ENCODE measurements around the gene NFATC1.

The NFATC1 gene

DNA sequence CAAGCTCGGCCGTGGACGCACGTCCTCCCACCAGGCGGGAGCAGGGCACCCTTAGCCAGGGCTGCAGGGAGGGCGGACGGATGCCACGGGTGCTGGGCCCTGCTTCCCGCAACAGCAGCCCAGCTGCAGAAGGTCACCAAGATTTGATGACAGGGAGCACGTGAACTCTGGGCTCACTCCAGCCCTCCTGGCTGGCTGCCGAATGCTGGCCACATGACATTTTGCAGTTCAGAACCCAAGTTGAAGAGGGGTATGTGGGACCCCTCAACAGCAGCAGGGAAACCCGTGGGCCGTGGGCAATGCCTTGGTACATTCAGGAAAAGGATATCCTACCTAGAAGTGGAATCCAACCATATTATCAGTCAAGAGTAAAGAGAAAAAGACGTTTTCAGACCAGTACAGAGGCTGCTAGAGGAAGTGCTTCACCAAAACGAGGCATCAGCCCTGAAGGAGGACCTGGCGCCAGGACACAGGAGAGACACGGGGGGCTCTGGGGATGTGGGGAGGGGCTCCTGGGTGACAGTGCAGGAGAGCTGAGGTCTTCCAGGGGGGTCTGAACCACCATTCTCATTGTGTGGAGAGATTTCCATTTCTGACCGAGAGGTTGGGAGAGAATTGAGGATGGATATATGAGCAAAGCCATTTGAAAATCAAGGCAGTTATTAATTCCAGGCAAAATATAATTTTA, 176.5 kb downstream of the NFATC1 start:
- no peak for DNase-seq (ENCODE audit: low read depth in 2 of 2)

DNA sequence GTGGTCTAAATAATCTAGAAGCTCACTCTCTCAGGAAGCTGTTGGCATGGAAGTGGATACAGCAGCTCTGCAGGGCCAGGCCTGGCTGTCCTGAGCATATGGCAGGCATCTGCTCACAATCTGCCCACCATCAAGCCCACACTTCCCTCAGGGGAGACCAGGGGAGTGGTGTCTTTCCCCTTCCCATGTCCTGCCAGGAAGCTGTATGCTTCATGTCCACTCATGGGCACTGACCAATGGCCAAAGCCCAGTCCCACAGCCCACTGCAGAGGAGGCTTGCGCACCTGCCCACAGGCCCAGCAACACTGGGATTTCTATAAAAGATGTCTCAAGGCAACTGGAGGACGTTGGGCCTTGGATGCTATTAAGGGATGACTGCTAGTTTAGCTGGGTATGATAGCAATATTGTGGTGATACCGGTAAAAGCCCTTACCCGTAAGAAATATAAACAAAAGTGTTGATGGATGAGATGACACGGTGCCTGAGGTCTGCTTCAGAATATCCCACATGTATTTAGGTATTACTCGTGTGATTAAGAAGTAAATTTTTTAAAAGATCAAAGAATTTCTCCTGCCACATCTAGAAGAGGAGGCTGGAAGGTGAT, 177.2 kb downstream of the NFATC1 start:
- DNase-seq (ENCODE audit: low read depth in 2 of 2): no peak

- no peak for DNase-seq (ENCODE audit: low read depth in 2 of 2)
Measured at GRCh38 chr18:79573921-79574491, 178.3 kb downstream of the NFATC1 start.

DNA sequence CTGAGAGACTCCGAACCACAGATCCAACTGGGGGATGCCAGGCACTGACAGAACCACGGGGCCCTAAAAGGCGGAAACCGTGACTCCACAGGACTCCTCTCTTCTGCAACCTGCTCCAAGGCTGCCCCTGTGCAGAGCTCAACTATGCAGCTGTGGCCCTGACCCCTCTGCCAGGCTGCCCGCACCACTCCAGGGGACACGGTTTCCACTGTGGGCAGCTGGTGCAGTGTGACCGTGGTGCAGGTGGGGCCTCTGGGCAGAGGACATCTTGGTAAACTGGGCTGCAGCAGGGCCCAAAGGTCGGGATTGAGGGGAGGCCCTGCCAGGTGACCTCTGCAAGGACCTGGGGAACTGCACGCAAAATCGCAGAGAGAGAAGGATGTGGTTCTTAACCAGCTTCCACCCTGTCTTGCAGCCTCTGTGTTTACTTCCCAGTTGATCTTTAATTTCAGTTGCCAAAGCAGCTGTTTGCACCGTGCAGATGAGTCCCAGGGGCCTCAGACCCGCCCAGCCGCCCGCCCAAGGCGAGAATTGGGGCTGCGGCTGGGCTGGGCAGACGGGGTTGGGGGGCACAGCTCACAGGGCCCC, 179.3 kb downstream of the NFATC1 start:
- no peak for DNase-seq (ENCODE audit: low read depth in 2 of 2)

GRCh38 chr18:79575891-79576685, 180.4 kb downstream of the NFATC1 start:
- DNase-seq (ENCODE audit: low read depth in 2 of 2): no peak

DNA sequence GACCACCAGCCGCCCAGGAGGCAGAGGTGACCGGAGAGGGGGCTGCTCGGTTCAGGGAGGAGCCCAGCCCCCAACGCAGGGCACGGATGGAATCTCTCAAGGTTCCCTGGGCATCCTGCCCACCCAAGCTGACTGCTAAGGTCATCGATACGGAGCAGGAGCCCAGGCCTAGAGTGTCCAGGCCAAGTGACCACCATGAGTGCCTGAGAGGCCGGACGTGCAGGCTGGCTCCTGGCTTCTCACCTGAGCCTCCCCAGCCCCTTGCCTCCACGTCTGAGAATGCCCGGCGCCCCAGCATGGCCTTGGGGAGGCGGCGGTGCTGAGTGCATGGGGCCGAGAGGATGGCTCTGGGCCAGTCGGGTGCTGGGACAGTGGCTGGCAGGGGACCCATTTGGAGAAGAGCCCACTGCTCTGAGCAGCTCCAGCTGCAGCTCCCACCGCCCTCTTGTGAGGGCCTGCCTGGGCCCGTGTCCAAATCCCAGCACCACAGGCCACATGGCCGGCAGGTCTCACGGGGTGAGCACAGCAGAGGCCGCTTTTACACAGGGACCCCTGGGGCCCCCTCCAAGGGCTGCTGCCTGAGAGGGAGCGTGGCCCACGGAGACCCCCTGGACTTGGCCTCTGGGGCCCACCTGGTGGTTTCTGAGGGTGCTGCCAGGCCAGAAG, 181.1 kb downstream of the NFATC1 start:
- DNase-seq (ENCODE audit: low read depth in 2 of 2): no peak

DNA sequence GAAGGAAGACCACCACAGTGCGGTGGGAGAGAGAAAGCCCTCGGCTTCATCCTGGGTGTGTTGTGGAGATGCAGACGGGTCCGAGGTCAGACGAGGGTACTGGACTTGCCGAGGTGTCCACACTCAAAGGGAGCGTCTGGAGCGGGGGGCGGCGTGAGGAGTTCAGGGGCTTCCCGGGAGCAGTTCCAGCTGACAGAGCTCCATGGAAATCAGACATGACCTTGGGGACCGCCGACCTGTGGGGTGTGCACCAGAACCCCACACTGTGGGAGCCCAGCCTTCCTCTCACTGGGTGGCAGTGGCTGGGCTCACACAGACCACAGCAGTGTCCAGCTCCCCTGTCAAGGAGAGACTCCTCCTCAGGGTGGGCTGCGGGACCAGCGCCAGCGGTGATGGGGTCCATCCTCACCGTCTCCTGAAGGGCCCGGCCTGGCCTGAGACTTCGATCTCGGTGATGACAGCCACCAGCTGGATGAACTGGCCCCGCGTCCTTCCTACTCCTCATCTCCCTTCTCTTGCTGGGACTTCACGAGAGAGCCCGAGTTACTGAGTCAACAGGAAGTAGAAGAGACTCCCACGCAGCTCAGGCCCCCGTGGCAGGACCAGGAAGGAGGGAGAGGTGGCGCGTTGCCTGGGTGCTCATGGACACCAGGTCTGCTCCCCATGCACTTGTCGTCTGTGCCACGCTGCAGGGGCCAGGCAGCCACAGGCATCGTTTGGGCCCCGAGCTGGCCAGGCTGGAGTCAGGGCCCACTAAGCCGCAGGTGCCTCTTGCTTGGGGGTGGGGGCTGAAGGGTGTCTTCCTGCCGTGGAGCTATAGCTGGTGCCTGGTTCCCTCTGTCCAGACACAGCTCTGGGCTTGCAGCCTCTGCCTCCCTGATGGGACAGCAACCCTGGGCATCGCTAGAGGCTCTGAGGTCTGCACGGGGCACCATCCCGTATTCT, 182.0 kb downstream of the NFATC1 start:
- DNase-seq (ENCODE audit: low read depth in 2 of 2): no peak

DNA sequence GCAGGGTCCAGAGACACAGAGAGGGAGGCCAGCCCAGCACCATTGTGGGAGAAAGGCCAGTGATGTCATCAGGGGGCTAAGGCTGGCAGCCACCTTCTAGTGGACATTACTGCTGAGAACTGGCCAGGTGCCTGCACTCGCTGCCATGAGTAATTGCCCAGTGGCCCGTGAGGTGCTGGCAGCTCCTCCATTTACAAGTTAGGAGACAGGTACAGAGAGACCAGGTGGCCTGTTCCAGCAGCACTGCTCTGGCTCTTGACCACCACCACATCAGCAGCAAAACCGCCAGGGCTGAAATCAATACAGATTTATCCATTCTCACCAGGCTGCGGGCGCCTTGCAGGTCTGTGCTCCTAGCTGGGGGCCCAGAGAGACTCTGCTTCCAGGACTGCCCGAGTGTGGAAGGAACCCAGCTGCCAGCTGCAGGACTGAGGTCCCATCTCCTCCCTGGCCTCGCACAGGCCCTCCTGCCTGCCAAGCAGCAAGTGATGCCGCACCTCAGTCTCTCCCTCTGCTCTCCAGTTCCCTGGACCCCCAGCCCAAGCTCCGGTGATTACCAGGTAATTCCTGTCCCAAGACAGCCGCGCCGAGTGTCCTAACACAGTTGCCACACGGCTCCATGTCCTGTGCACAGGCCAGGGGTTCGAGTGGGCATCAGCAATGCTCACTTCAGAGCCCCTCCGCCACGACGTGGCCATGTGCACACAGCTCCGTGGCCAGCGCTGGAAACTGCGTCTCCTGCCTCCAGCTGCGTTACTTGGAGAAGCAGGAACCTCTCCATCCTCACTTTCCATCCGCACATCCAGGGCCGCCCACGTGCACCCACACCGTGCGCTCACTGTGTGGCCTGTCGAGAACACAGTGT, 182.9 kb downstream of the NFATC1 start:
- no peak for DNase-seq (ENCODE audit: low read depth in 2 of 2)
